ENCODE data around the gene PASD1. TPM values are rescaled to one million over a fixed set of nuclear protein-coding genes. Genes with fewer than 3 reads are reported as not detected.
"Not testable (repeated sequence)": the region's sequence is repeated elsewhere in the genome, so short reads cannot be mapped to it uniquely, and the experiment has no call there.

Gene PASD1
- total RNA-seq, 1 donor from 2014 or later, result not detected

- Mint-ChIP-seq H3K27me3 (ENCODE audit: low read depth) (no peaks in the 10 kb centered on the region), H3K4me3 (ENCODE audit: unreplicated experiment) (no peak overlapping the region), H3K36me3 (ENCODE audit: low read depth) (no peaks in the 10 kb centered on the region), H3K27ac (ENCODE audit: unreplicated experiment) (no peak overlapping the region), H3K4me1 (ENCODE audit: low read depth) (no peaks in the 10 kb centered on the region), H3K9me3 (ENCODE audit: low read depth) (peaks cover 23% of the 10 kb centered on the region)
- DNase-seq (ENCODE audit: low spot score), result no peak
- TF ChIP-seq CTCF (IDR thresholded peaks at IDR 0.05), result no peak
Observed at GRCh38 chrX:151552743-151553142, 10.7 kb upstream of the PASD1 start.

- DNase-seq (ENCODE audit: low spot score), result peak; percentile 79
Observed at GRCh38 chrX:151555301-151555700, 8.2 kb upstream of the PASD1 start.

GRCh38 chrX:151562485-151562884, 990 bp upstream of the PASD1 start:
- H3K27ac Mint-ChIP-seq (ENCODE audit: unreplicated experiment); H3K4me3 Mint-ChIP-seq (ENCODE audit: unreplicated experiment); H3K36me3 Mint-ChIP-seq (ENCODE audit: low read depth); H3K27me3 Mint-ChIP-seq (ENCODE audit: low read depth); H3K4me1 Mint-ChIP-seq (ENCODE audit: low read depth): not testable (repeated sequence)
- peaks cover 25% of the 10 kb centered on the region for H3K9me3 Mint-ChIP-seq (ENCODE audit: low read depth)
- peak; percentile 88 for DNase-seq (ENCODE audit: low spot score)

More at GRCh38 chrX:151555301-151555700, 8.2 kb upstream of the PASD1 start:
- H3K4me3 Mint-ChIP-seq (ENCODE audit: unreplicated experiment); H3K27me3 Mint-ChIP-seq (ENCODE audit: low read depth); H3K27ac Mint-ChIP-seq (ENCODE audit: unreplicated experiment); H3K4me1 Mint-ChIP-seq (ENCODE audit: low read depth); H3K36me3 Mint-ChIP-seq (ENCODE audit: low read depth): not testable (repeated sequence)
- peaks cover 26% of the 10 kb centered on the region for H3K9me3 Mint-ChIP-seq (ENCODE audit: low read depth)

- not testable (repeated sequence) for H3K4me1 Mint-ChIP-seq (ENCODE audit: low read depth); H3K4me3 Mint-ChIP-seq (ENCODE audit: unreplicated experiment); H3K36me3 Mint-ChIP-seq (ENCODE audit: low read depth); H3K27ac Mint-ChIP-seq (ENCODE audit: unreplicated experiment); H3K27me3 Mint-ChIP-seq (ENCODE audit: low read depth)
- peaks cover 25% of the 10 kb centered on the region for H3K9me3 Mint-ChIP-seq (ENCODE audit: low read depth)
- DNase-seq (ENCODE audit: low spot score), result peak; percentile 67
Observed at GRCh38 chrX:151563003-151563402, 472 bp upstream of the PASD1 start.

GRCh38 chrX:151564035-151564434, 560 bp downstream of the PASD1 start:
- DNase-seq (ENCODE audit: low spot score), result no peak
- no peak for TF ChIP-seq CTCF (IDR thresholded peaks at IDR 0.05)
- peaks cover 29% of the 10 kb centered on the region for H3K9me3 Mint-ChIP-seq (ENCODE audit: low read depth)
- H3K36me3 Mint-ChIP-seq (ENCODE audit: low read depth), result no peaks in the 10 kb centered on the region
- no peaks in the 10 kb centered on the region for H3K27me3 Mint-ChIP-seq (ENCODE audit: low read depth)
- no peak overlapping the region for H3K4me3 Mint-ChIP-seq (ENCODE audit: unreplicated experiment)
- H3K4me1 Mint-ChIP-seq (ENCODE audit: low read depth), result no peaks in the 10 kb centered on the region
- H3K27ac Mint-ChIP-seq (ENCODE audit: unreplicated experiment), result no peak overlapping the region

GRCh38 chrX:151566872-151567271, 3.4 kb downstream of the PASD1 start:
- not testable (repeated sequence) for H3K4me3 Mint-ChIP-seq (ENCODE audit: unreplicated experiment); H3K27ac Mint-ChIP-seq (ENCODE audit: unreplicated experiment); H3K27me3 Mint-ChIP-seq (ENCODE audit: low read depth); H3K36me3 Mint-ChIP-seq (ENCODE audit: low read depth); H3K4me1 Mint-ChIP-seq (ENCODE audit: low read depth); DNase-seq (ENCODE audit: low spot score)
- H3K9me3 Mint-ChIP-seq (ENCODE audit: low read depth), result peaks cover 18% of the 10 kb centered on the region

- H3K36me3 Mint-ChIP-seq (ENCODE audit: low read depth), result no peaks in the 10 kb centered on the region
Observed at GRCh38 chrX:151570561-151570960, 7.1 kb downstream of the PASD1 start.

GRCh38 chrX:151593384-151593783, 29.9 kb downstream of the PASD1 start:
- not testable (repeated sequence) for H3K36me3 Mint-ChIP-seq (ENCODE audit: low read depth); H3K4me3 Mint-ChIP-seq (ENCODE audit: unreplicated experiment); H3K9me3 Mint-ChIP-seq (ENCODE audit: low read depth)

More at GRCh38 chrX:151570561-151570960, 7.1 kb downstream of the PASD1 start:
- no peak for DNase-seq (ENCODE audit: low spot score)
- no peak for TF ChIP-seq CTCF (IDR thresholded peaks at IDR 0.05)
- H3K9me3 Mint-ChIP-seq (ENCODE audit: low read depth), result peaks cover 9% of the 10 kb centered on the region
- H3K27me3 Mint-ChIP-seq (ENCODE audit: low read depth), result peaks cover 2% of the 10 kb centered on the region
- no peak overlapping the region for H3K27ac Mint-ChIP-seq (ENCODE audit: unreplicated experiment)
- no peaks in the 10 kb centered on the region for H3K4me1 Mint-ChIP-seq (ENCODE audit: low read depth)
- no peak overlapping the region for H3K4me3 Mint-ChIP-seq (ENCODE audit: unreplicated experiment)

More at GRCh38 chrX:151593384-151593783, 29.9 kb downstream of the PASD1 start:
- not testable (repeated sequence) for DNase-seq (ENCODE audit: low spot score); H3K4me1 Mint-ChIP-seq (ENCODE audit: low read depth); H3K27ac Mint-ChIP-seq (ENCODE audit: unreplicated experiment); H3K27me3 Mint-ChIP-seq (ENCODE audit: low read depth)
